ENCODE measurements around the gene BIRC2.

DNA sequence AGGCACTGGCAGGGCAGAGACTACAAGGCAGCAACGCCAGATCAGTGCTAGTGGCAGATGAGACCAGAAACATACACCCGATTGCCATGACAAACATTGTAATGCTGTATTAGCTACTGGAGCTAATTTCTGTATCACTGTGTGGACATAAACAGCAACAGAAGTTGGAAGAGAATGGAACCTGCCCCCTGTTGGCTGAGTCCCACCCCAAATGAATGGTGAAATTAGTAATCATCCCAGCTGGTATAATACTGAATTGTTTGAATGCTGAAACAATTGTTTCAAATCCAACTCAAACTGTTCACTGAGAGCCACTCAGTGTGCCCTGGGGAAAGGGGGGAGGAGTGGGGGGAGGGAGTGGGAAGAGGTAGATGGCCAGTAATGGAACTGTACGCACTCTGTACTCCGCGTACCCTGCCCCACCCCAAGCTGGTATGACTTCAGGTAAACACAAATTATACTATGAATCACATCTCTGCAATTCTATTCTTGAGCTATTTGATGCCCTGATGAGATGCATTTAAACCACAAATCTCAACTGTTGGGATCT lies 40.9 kb upstream of the BIRC2 start:
- no peak for TF ChIP-seq EP300 (IDR thresholded peaks at IDR 0.05)
- no peak for TF ChIP-seq CTCF (IDR thresholded peaks at IDR 0.05)
